RPMI7951 (cell line): ENCODE data around the gene VEZT. TPM values are rescaled to one million over a fixed set of nuclear protein-coding genes. Genes with fewer than 3 reads are reported as not detected.
"Not testable (repeated sequence)": the region's sequence is repeated elsewhere in the genome, so short reads cannot be mapped to it uniquely, and the experiment has no call there.

Source experiments
- DNase-seq: peaks from one replicate; pipeline ENCODE4 v3.0.0-alpha.2; 2012; ENCODE audit warnings: low read depth
- total RNA-seq: library from RNA; depleted of rRNA; stranded (reverse); fragments of >200 nt; shearing (Covaris generic); gene quantifications from 2 replicates; pipeline ENCODE4 v1.2.3, GENCODE V29; 2014

The VEZT gene
- total RNA-seq, 1 experiment from 2014 or later, result 39.7 TPM

GRCh38 chr12:95319694-95320331, 102.2 kb downstream of the VEZT start:
- no peak for DNase-seq

- DNase-seq, result no peak
These were observed 104.1 kb downstream of the VEZT start for GRCh38 chr12:95321516-95322246.

GRCh38 chr12:95322326-95322725, 104.7 kb downstream of the VEZT start:
- peak; percentile 39 for DNase-seq

GRCh38 chr12:95323212-95323611, 105.6 kb downstream of the VEZT start:
- peak; percentile 7 for DNase-seq

- DNase-seq, result not testable (repeated sequence)
These were observed 106.6 kb downstream of the VEZT start for GRCh38 chr12:95324246-95324645.

- DNase-seq, result no peak
These were observed 107.9 kb downstream of the VEZT start for GRCh38 chr12:95325501-95325900.

- no peak for DNase-seq
These were observed 108.8 kb downstream of the VEZT start for GRCh38 chr12:95326445-95326844.

DNA sequence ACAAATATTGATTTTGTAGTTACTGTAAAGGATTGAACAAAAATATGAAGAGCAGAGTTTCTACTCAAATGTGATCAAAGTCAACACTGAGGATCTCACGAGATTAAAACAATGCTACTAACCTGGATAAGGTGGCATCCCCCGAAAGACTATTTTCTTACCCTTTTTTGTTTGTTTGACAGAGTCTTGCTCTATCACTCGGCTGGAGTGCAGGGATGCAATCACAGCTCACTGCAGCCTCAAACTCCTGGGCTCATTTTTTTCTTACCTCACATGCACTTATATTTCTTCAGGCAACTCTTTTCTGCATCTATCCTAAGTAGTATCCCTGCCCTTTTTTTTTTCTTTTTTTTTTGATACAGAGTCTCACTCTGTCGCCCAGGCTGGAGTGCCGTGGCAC, 109.2 kb downstream of the VEZT start:
- DNase-seq, result no peak

- DNase-seq, result no peak
These were observed 111.1 kb downstream of the VEZT start for GRCh38 chr12:95328708-95329107.

- no peak for DNase-seq
These were observed 118.3 kb downstream of the VEZT start for GRCh38 chr12:95335948-95336347.

GRCh38 chr12:95336387-95337067, 118.9 kb downstream of the VEZT start:
- peak; percentile 78 for DNase-seq

DNA sequence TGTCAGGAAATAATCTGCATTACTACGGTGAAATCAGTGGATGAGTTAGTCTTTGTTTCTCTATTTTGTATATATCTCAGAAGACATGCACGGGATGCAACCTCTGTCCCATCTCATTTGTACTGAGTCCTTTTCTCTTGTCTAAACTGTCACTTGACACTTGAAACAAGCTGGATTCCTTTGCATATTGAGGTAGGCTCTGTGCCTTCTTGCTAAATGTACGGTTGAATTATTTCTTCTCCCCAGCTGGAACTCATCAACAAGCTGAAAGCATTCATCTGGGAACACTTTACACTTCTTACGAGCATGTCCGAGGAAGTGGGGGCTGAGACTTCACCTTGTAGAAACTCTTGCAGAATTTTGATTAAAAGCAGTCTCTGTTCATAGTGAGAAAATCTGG, 119.5 kb downstream of the VEZT start:
- DNase-seq, result peak; percentile 36

DNA sequence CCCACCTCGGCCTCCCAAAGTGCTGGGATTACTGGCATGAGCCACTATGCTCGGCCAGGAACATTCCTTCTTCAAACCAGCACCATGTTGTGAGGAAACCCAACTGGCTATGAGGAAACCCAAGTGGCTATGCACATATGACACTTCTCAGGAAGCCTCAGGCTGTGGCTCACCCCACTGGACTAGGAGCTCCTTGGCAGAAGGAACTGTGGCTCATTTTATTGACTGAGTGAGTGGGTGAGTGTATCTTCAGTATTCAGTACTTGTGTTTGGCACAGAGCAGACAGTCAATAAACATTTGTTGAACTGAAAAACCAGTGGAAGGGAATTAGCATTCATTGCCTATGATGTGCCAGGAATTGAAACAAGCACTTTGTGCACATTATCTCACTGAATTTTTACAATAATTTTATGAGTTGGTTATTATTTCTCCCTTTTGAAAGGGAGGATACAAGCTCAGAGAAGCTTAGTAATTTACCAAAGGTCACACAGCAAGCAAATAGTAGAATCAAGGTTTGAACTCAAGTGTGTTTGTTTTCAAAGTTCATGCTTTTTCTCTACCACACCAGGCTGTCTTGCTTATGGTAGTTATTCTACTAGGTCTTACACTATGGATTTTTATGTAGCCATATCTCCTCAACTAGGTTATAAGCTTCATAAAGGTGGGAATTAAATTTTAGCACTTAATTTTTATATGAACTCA, 121.6 kb downstream of the VEZT start:
- peak; percentile 38 for DNase-seq

GRCh38 chr12:95342008-95342407, 124.4 kb downstream of the VEZT start:
- DNase-seq, result no peak

DNA sequence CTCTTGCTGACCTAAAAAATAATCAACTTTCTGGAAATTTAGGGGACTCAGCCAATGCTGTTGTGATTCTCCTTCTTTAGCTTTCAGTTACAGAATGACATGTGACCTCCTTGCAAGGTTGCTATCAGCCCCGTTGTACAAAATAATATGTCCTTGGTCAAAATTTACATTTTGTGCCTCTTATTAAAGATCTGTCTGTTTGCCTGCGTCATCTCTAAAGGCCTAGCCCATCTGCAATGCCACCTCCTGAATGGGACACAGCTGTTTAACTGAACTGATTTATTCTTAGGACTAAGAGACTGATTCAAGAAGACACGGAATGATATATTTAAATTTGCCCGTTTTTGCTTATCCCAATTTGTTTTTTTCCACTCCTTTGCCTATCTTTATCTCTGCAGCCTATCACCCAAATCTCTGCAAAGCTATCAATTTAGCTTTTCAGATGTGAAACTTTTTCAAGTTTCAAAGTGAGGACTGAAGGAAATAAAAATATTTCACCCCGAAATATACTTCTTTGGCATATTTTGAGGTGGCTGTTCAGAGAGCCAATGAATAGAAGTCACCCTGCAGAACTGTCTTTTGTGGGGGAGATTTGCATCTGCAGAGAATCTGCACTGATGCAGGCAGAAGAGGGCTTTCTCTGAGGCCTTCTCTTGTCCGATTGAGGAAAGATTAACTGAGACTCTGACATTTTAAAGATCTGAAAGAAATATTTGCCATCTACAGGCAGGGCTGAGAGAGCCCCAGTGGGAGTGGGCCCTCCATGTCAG, 126.0 kb downstream of the VEZT start:
- no peak for DNase-seq

DNA sequence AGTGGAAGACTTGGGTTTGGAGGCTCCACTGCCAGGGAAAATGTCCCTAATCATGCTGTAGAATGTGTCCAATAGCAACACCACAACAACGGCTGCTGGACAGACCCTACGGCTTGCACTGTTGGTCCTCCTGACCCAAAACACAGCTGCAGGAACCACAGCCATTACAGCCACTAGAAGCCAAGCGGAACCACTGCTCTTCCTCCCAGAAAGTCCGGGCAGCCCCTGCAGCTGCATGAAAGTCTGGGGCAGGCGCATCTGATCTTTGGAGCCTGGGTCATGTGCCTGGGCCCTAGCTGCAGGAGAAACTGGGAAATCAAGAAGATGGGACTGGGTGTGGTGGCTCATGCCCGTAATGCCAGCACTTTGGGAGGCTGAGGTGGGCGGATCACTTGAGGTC, 131.7 kb downstream of the VEZT start:
- no peak for DNase-seq

DNA sequence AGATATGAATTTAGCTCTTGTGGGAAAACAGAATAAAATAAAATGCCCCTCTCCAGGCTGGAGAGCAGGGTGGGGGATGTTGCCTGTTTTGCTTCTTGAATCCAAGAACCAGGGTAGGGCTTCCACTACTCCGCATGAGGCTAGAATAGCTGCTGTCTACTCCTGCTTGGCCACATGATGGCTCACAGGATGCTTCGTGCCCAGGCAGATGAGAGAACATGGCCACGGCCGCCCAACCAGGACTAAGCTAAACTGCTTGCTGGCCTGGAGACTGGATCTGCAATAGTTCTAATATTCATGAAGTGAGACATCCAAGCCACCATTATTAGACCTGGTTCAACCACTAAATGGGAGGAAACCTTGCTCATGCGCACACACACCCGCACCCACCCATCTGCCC, 134.1 kb downstream of the VEZT start:
- peak; percentile 18 for DNase-seq
